Stimulated activated CD8-positive, alpha-beta memory T cell treated with anti-CD3 and anti-CD28 coated beads, Interleukin-12 subunit alpha, Interleukin-12 subunit beta, amount 100 ng/mL, for 4 hours (primary cell): ENCODE data around the gene LZIC.
"Not testable (repeated sequence)": the region's sequence is repeated elsewhere in the genome, so short reads cannot be mapped to it uniquely, and the experiment has no call there.

Experiments used
- DNase-seq: peaks from one replicate; pipeline ENCODE4 v3.0.0-alpha.2; 2020; ENCODE audit warnings: low read depth

LZIC gene

DNA sequence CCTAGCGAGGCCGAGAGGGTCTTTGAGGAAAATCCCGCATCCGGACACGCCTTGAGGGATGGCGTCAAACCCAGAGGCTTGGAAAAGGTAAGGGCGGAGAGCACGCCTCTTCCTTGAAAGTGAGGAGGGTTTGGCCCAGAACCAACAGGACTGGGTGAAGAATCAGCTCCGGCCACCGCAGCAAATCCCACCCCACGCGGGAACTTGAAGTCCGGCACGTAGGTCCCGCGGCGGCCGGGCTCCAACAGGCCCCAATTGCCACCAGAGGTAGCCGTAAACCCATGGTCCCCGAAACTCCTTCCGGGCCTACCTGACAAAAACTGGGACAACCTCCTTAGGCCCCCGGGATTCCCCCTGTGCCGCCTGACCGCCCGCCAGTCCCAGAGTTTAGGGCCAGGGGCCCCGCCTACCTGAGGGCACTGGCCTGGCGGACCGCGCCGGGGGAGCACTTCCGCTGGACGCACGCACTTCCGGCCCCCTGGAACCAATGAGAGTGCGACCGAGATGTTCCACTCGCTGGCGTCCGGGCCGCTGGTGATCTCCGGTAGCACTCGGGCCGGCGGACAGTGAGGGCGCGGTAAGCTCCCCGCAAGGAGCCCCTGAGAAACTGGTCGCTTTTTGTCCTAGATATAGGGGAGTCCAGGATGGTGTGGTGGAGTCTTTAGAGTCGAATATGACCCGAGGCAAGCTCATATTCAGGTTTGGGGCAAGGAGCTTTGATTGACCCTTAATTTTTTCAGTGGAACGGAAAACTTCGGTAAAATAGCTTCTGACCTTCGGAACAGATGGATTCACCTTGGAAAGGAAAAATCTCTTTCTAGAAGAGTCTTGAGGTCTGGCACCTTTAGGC, at the start of gene LZIC, which contains the start of gene NMNAT1:
Gene LZIC, minus strand, starts transcription at position 453 of the 850 bp plus-strand sequence. CDS start 6,772 bp downstream, outside the sequence.
Gene NMNAT1, plus strand, starts transcription at position 537 of the 850 bp plus-strand sequence. CDS start 28,599 bp downstream, outside the sequence.
- DNase-seq, result peak; percentile 80

DNA sequence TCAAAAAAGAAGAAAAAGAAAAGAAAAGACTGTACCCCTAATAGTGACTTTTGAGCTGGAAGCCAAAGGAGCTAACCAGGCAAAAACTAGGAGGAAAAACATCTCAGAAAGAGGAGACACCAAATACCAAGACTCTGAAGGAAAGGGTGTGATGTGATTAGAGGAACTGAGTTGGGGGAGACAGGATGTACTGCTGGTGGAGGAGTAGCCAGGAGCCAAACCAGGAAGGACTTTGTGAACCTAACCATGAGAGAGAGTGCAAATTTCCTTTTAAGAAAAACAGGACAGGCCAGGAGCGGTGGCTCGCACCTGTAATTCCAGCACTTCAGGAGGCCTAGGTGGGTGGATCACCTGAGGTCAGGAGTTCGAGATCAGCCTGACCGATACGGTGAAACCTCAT, 49.7 kb upstream of the LZIC start:
- DNase-seq, result no peak

DNA sequence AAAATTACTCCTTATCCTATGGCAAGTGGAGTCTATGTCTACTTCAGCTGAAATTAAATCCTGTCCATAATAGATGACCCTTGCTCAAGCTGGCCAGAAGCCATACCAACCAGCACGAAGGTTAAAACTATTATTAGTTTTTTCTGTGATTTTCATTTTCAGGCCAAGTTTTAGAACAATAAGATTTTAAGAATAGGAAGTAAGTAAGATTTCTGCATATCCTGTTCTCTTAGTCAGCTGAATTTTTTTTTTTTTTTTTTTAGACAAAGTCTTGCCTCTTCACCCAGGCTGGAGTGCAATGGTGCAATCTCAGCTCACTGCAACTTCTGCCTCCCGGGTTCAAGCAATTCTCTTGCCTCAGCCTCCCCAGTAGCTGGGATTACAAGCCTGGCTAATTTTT, 47.8 kb upstream of the LZIC start:
- no peak for DNase-seq

DNA sequence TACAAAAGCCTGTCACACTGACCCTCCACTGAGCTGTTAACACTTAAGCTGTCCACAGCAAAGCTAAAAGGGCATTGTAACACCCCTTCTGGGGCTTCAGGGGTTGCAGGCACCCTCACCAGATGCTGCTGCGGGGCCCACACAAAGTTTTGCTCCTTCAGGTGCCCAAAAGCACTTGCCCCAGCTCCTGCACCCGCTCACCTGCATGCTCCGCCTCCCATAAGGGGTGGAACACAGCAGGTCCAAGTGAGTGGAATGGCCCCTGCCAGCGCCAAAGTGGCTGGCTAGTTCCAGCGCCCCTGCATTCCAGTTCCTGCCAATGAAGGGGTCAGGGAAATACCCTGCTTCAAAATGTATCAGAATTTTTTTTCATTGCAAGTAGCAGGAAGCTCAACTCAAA, 46.6 kb upstream of the LZIC start:
- no peak for DNase-seq

DNA sequence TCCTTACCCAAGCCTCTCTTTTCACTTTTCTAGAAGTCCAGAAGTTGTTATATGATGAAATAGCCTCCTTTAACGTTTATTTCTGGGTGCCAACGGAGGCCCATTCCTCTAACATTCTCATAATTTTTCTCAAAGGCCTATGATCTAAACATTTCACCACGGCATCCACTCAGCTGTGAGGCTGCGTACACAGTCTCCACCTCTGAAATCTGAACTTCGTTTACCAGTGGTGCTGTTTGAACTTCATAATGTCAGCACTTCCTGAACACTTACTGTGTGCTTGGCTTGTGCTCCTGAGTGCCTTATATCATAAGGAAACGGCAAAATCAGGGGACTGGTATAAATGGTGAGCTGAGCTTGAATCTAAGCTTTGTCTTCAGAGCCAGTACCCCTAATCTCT, 41.8 kb upstream of the LZIC start:
- DNase-seq, result no peak

DNA sequence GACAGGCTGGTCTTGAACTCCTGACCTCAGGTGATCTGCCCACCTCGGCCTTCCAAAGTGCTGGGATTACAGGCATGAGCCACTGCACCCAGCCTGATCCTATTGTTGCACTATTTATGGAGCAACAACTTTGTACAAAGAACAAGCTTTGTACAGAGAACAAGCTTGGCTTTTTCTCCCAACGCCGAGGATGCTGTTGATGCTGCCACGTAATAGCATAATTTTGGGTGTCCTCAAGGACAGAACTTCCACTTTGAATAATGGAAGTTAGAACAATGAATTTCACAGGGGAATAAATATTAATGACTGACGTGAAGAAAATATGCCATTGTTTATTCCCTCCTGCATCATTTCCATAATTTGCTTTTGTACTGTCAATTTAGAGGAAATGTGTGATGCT, 41.1 kb upstream of the LZIC start:
- DNase-seq, result no peak

DNA sequence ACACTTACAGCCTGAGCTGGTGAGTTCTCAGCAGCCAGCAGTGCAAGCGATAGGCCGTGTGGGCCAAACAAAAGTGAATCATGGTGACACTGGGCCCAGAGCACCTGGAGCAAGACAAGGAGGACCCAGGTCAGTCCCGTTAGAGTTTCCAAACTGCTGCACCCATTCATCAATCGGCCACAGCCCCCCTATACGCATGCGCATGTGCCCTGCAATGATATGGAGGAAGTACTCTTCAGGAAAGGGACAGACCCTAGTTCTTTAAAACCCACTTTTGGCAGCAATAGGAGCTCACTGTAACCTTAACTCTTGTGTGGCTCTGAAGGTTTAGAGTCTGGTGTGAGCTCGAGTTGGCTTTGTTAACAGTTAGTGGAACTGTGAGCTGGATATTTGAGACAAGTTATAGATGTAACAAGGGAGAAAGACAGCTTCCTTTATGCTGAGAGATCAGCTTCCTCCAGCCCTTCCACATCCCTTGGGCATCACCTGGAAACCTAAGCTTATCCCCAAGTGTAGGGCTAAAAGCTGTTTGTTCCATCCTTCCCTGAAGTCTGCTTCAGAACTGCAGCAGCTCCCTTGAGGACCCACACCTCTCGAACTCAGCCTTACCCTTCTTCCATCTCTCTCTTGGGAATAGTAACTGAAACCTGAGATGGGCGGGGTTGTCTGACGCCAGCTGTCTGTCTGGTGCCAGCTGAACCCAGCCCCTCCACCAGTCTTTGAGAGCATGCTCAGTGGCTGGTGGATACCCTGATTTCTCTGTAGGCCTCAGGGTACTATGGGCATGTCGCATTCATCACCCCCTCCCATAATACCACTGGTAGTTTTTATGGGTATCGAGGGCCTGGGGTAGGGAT, 17.7 kb upstream of the LZIC start:
- no peak for DNase-seq

DNA sequence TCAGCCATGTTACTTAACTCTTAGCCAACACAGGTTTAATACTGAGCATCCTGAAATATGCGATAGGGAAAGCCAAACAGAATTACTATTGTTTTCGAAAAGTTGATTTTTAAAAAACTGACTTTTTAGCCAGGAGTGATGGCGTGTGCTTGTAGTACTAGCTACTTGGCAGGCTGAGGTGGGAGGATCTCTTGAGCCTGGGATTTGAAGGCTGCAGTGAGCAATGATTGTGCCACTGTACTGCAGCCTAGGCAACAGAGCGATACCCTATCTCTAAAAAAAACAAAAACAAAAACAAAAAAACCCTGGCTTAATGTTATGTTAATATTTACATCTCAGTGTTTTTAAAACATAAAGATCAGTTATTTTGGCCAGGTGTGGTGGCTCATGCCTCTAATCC, 16.8 kb upstream of the LZIC start:
- no peak for DNase-seq

DNA sequence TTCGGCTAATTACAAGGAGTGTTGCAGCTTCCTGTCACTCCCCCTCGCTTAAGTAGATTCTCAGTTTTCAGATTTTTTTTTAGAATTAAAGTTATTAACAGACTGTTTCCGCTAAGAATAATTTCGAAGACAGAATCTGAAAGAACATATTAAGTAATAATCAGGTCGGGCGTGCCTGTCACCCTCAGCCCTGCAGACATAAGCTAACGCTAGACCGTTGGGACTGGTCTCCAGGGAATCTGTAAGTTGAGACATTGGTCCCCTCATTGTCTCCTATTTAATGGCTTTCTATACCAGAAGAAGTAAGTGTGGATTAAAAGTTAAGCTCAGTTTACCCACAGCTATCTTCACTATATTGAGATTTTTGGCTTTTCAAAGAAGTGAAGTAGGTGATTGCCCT, 14.5 kb upstream of the LZIC start:
- DNase-seq, result no peak

DNA sequence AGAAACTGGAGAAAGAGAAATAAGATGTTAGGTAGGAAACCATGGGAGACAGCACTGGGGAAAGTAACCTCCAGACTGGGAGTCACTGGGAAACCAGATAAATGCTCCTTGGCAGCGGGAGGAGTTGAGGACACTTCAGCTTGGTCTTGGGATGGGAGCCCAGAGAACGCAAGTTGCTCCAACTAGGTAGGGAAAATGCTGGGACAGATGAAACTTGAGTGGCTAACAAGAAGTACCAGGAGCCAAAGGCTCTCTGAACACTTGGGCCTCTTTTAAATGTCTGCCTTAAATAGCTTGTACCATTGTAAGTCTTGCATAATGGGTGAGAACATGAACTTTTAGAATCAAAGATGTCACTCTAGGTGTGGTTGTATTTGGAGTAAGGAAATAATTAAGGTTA, 3.1 kb upstream of the LZIC start:
- no peak for DNase-seq

DNA sequence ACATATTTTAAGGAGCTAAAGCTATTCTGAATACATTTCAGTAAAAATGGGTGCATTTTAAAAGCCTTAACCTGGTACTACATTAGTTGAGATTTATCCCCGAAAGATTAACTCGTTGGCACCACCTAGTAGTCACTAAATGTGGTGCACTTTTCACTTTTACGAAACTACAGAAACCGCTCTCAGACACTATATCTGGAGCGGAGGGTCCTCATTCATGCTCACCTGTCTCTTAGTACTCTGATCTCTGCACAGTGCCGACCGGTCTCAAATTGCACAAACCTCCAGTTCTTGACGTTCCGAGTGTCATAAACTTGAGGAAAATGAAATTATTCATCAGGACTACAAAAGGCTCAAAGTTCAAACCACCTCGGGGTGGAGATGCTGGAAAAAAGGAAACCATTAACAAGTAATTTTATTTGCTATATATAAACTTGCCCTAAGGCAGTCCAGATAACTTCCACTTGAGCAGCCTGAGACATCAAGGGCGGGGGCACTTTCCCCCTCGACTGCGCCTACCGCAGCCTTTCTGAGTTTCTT, 722 bp downstream of the LZIC start:
- no peak for DNase-seq

DNA sequence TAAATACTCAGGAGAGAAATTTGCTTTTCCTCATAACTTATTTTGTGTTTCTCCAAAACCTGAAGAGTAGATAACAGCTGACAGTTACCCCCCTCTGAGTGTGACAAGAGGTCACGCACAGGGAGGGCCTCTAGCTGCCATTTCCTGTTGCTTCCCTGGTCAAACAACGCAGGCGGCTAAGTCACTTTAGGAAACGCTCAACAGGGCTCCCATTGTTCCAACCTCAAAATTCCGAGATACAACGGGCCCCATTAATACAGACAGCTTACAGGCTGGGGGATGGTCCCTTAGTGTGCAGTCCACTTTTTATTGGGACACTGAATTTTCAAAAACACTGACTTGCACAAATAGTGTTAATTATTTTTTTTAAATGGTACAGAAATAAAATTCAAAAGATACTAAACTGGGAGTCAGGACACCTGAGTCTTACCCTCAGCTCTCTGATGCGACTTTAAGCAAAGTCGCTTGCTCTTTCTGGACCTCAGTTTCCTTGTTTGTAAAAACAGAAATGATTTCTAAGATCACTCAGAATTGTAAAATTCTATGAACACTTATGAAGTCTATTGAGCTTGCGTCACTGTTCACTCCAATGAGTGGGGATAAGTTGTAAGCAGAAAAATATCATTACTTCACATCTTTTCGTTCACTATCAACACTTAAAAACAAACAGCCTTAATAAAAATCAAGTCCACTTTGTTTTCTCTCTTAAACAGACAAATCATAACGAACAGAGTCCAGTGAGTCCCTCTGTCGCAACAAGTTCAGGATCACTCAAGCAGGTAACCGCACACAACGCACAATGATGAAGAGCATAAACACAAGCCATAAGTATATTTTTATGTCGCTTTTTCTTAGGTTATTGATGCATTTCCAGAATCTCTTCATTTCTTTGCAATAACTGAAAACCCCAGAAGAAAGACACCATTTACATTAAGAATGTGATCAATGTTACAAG, 13.5 kb downstream of the LZIC start:
- DNase-seq, result no peak

DNA sequence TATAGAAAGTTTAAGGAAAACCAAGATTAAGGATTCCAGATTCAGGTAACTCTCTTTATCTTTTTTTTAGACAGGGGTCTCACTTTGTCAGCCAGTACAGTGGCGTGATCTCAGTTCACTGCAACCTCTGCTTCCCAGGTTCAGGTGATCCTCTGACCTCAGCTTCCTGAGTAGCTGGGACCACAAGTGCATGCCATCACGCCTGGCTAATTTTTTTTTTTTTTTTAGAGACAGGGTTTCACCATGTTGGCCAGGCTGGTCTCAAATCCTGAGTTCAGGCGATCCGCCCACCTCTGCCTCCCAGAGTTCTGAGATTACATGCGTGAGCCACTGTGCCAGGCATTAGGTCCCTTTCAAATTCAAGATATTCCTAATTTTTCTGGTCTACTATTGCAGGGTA, 15.9 kb downstream of the LZIC start:
- no peak for DNase-seq

DNA sequence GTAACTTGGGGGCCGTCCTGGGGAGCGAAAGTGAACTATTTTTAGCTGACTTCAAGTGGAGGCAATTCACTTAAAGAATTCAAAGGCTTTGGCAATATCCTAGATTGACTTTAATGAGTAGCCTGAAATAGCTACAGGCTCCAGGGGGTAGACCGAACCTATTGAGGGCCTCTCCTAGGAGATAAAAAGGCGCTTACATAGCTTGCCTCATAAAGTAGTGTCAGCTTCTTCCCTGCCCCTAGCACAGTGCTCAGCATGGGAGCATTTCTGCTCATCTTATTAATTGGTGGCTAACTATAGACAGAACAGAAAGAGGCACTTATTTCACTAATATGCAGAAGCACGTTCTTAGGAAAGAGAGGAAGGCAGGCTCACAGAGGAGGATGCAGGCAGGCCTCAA, 20.8 kb downstream of the LZIC start:
- no peak for DNase-seq

DNA sequence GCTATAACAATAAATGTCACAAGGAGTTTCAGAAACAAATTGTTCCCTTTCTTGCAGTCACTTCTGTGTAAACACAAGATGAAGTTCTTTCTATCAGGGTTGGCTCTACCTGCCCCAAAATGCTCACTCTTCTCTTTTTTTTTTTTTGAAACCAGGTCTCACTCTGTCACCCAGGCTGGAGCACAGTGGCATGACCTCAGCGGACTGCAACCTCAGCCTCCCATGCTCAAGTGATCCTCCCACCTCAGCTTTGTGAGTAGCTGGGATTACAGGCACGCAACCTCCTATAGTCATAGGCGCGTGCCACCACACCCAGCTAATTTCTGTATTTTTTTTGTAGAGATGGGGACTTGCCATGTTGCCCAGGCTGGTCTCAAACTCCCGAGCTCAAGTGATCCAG, 22.6 kb downstream of the LZIC start:
- DNase-seq, result no peak

DNA sequence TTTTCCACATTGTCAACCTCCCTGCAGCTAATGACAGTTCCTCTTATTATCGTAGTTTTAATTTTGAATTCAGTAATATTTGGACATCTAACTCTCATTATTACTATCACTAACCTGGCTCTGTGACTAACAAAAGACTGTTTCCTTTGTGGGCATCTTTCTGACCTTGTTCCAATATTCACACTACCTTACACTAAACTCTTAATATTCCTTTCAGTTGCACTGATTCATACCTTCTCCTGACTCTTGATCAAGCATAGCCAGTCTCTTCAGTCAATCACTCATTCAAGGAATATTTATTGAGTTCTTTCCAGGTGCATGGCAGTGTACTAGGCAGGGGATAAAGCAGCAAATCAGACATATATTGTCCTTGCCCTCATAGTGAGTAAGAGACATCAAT, 25.3 kb downstream of the LZIC start:
- DNase-seq, result no peak

DNA sequence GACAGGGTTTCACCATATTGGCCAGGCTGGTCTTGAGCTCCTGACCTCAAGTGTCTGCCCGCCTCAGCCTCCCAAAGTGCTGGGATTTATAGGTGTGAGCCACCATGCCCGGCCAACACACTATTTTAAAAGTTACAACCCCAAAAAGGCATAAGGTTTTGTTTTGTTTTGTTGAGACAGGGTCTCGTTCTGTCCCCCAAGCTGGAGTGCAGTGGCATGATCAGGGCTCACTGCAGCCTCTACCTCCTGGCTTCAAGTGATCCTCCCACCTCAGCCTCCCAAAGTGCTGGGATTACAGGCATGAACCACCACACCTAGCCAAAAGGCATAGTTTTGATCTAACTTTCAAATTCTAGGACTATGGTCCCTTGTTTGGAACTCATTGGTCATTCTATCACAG, 25.7 kb downstream of the LZIC start:
- not testable (repeated sequence) for DNase-seq

DNA sequence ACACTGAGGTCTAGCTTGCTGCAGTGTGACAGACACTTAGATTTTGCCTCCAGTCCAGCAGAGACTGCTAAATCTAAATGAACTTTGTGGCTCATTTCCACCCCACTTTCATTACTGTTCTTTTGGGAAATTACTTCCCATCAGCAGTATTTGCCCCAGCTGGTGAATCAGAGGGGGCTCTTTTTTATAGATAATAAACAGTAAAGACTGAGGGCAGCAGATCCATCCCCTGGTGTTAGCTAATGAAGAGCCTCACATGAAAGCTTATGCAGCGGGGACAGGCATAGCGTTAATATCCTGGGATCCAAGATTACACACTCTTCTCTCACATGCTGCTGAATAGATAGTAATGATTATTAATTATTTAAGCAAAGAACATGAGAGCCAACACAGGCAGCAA, 26.7 kb downstream of the LZIC start:
- no peak for DNase-seq

DNA sequence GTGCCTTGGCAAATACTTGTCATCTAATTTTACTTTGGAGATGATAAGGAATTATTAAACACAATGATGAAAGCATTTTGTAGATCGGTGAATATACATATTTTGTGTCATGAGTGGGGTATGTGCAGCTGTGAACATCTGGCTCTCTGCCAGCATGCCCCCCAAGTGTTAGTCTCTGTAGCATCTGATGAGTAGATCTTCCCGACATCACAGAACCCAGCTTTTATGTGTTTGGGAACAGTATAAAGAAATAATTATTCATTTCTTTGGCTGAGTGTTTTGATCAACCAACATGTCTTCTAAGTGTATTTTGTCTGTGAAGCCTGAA, 28.6 kb downstream of the LZIC start:
- no peak for DNase-seq

DNA sequence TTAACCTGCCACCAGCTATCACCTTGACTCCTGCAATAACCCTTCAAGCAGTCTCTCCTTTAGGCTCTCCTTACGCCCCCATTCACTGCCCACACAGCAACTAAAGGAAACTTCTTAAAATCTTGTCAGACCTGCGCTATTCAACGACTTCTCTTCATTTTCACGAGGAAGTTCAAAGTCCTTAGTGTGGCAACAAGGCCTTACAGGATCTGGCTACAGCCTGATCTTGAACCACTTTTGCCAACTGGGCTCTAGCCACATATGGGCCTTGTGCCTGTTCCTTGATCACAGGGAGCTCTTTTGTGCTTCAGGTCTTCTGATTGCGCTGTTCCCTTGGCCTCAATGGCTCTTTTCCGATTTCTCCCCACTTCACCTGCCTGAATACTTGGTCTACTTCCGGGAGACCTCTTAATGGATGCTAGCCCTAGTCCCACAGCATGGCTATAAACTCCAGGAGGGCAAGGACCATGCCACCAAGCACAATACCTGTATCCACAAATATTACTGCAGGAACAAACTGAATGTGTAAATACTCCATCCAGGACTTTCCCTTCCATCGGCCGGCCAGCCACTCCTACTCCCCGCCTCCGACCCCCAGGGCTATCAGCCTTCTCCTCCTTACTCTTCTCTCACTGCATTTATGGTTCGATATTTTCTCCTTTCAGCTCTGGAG, 30.8 kb downstream of the LZIC start:
- DNase-seq, result no peak
